ENCODE results near the gene ASTN1. TPM values are rescaled to one million over a fixed set of nuclear protein-coding genes. Genes with fewer than 3 reads are reported as not detected.

ASTN1 gene
- total RNA-seq, 1 experiment from 2014 or later = 0.05 TPM

- H3K27me3 ChIP-seq (ENCODE audit: control insufficient read depth, insufficient read depth, low read length) = peaks cover 24% of the 10 kb centered on the region
- intact Hi-C loops (cut with micrococcal nuclease; ENCODE audit: unreplicated experiment) = no loop called here
These were observed 8.4 kb upstream of the ASTN1 start for GRCh38 chr1:177172866-177173265.

GRCh38 chr1:177172272-177172671 is 7.8 kb upstream of the ASTN1 start:
- H3K27ac ChIP-seq (ENCODE audit: low read length) = no peak overlapping the region
- no TSS peak for BruUV-seq (replicated peaks)
- no peaks in the 10 kb centered on the region for H3K4me1 ChIP-seq (ENCODE audit: control insufficient read depth, insufficient read depth, low read length)
- 0 out of 2 replicates have a peak, but pooled peaks have one; percentile 42 for ATAC-seq
- H3K9me3 ChIP-seq (ENCODE audit: control insufficient read depth, insufficient read depth, low read depth, low read length) = no peaks in the 10 kb centered on the region
- CTCF ChIA-PET = no interaction called here
- H3K4me3 ChIP-seq (ENCODE audit: low read depth in 2 of 2, low read length in 2 of 2) = no peak overlapping the region
- POLR2A ChIA-PET = no interaction called here
- H3K27me3 ChIP-seq (ENCODE audit: control insufficient read depth, insufficient read depth, low read length) = peaks cover 22% of the 10 kb centered on the region
- H3K36me3 ChIP-seq (ENCODE audit: control insufficient read depth, insufficient read depth, low read length) = no peaks in the 10 kb centered on the region
- in situ Hi-C loops (cut with HindIII; ENCODE audit: low pct_unique_long_range_greater_than_20kb, low sequenced_read_pairs) = no loop called here
- TF ChIP-seq CTCF (IDR thresholded peaks at IDR 0.05) = no peak
- intact Hi-C loops (cut with micrococcal nuclease; ENCODE audit: unreplicated experiment) = no loop called here
- DNase-seq (ENCODE audit: low read depth, low spot score) = no peak

More at GRCh38 chr1:177172866-177173265, 8.4 kb upstream of the ASTN1 start:
- no peaks in the 10 kb centered on the region for H3K36me3 ChIP-seq (ENCODE audit: control insufficient read depth, insufficient read depth, low read length)
- H3K27ac ChIP-seq (ENCODE audit: low read length) = no peak overlapping the region
- CTCF ChIA-PET = no interaction called here
- no peaks in the 10 kb centered on the region for H3K9me3 ChIP-seq (ENCODE audit: control insufficient read depth, insufficient read depth, low read depth, low read length)
- ATAC-seq (no peak), DNase-seq (ENCODE audit: low read depth, low spot score) (no peak)
- no peak overlapping the region; a peak in 1 of 4 replicates for H3K4me3 ChIP-seq (ENCODE audit: low read depth in 2 of 2, low read length in 2 of 2)
- POLR2A ChIA-PET = no interaction called here
- TF ChIP-seq POLR2AphosphoS5 (IDR thresholded peaks at IDR 0.05; ENCODE audit: low read depth, low read length) = no peak
- no TSS peak for BruUV-seq (replicated peaks)
- no peaks in the 10 kb centered on the region for H3K4me1 ChIP-seq (ENCODE audit: control insufficient read depth, insufficient read depth, low read length)
- in situ Hi-C loops (cut with HindIII; ENCODE audit: low pct_unique_long_range_greater_than_20kb, low sequenced_read_pairs) = no loop called here

- POLR2A ChIA-PET = no interaction called here
- ATAC-seq (no peak), DNase-seq (ENCODE audit: low read depth, low spot score) (no peak)
- Histone ChIP-seq H3K27ac (ENCODE audit: low read length) (no peak overlapping the region), H3K9me3 (ENCODE audit: control insufficient read depth, insufficient read depth, low read depth, low read length) (no peaks in the 10 kb centered on the region), H3K36me3 (ENCODE audit: control insufficient read depth, insufficient read depth, low read length) (no peaks in the 10 kb centered on the region), H3K4me1 (ENCODE audit: control insufficient read depth, insufficient read depth, low read length) (no peaks in the 10 kb centered on the region), H3K27me3 (ENCODE audit: control insufficient read depth, insufficient read depth, low read length) (peaks cover 25% of the 10 kb centered on the region), H3K4me3 (ENCODE audit: low read depth in 2 of 2, low read length in 2 of 2) (peak overlapping the region in 1 of 2 experiments; percentile 25; a peak in 1 of 4 replicates)
- TF ChIP-seq POLR2AphosphoS5 (IDR thresholded peaks at IDR 0.05; ENCODE audit: low read depth, low read length) = no peak
- no peak for TF ChIP-seq SIN3A (IDR thresholded peaks at IDR 0.05; ENCODE audit: borderline replicate concordance, insufficient read depth, low read depth, low read length)
- no peak for TF ChIP-seq CTCF (IDR thresholded peaks at IDR 0.05)
- no peak for TF ChIP-seq TCF7L2 (IDR thresholded peaks at IDR 0.05; ENCODE audit: low read depth, low read length)
- no peak for TF ChIP-seq REST (IDR thresholded peaks at IDR 0.05; ENCODE audit: insufficient read depth in 1 of 2, low read depth in 2 of 2, low read length in 1 of 2)
- CTCF ChIA-PET = no interaction called here
- BruUV-seq (replicated peaks) = no TSS peak
- intact Hi-C loops (cut with micrococcal nuclease; ENCODE audit: unreplicated experiment) (no loop called here), in situ Hi-C loops (cut with HindIII; ENCODE audit: low pct_unique_long_range_greater_than_20kb, low sequenced_read_pairs) (no loop called here)
These were observed 7.1 kb upstream of the ASTN1 start for GRCh38 chr1:177171536-177172123.

Data from Panc1 (cell line).